GM21381 (cell line): ENCODE measurements around the gene CRACR2B.

Experiments
- ATAC-seq: cut with Tn5 transposase; IDR thresholded peaks from one replicate; pipeline ENCODE4 v1.9.1; 2021; ENCODE audit warnings: mild to moderate bottlenecking, moderate library complexity; ENCODE audit not compliant: unreplicated experiment

Gene CRACR2B

GRCh38 chr11:810040-810567 is 17.6 kb upstream of the CRACR2B start:
- peak; percentile 12 for ATAC-seq

DNA sequence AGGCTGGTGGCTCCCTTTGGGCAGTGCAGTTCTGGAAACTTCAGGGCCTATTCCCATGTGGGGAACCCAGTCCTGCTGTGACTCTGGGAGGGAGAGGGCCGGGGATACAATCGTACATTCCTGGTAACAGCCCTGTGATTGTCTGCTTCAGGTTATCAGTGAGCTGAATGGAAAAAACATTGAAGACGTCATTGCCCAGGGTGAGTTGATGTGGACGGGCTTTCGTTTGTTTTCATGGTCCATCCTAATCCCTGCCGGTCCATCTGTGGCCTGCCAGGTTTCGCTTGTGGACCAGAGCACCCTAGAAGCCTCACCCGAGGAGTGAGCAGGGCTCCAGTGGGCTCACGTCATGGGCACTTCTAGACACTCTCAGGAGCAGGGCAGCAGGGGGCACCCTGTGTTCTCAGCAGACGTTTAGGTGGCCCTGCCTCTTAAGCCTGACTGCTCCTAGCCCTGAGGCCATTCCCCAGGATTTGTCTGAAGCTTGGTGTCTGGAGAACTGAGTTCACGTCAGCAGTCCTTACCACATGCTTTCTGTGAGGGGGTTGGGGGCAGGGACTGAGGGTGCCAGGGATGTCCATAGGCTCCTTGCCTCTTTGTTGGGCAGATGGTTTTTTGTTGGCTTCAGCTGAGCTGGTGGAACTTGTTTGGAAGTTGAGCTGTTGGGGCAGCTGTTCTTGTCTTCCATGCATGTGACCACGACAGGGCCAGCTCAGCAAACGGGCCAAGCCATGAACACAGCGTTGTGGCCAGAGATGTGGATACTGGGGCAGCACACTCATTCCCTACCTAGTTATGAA is 16.1 kb upstream of the CRACR2B start:
- ATAC-seq, result no peak

- no peak for ATAC-seq
These were observed 15.3 kb upstream of the CRACR2B start for GRCh38 chr11:812390-812789.

GRCh38 chr11:813072-813455 is 14.7 kb upstream of the CRACR2B start:
- ATAC-seq, result no peak

DNA sequence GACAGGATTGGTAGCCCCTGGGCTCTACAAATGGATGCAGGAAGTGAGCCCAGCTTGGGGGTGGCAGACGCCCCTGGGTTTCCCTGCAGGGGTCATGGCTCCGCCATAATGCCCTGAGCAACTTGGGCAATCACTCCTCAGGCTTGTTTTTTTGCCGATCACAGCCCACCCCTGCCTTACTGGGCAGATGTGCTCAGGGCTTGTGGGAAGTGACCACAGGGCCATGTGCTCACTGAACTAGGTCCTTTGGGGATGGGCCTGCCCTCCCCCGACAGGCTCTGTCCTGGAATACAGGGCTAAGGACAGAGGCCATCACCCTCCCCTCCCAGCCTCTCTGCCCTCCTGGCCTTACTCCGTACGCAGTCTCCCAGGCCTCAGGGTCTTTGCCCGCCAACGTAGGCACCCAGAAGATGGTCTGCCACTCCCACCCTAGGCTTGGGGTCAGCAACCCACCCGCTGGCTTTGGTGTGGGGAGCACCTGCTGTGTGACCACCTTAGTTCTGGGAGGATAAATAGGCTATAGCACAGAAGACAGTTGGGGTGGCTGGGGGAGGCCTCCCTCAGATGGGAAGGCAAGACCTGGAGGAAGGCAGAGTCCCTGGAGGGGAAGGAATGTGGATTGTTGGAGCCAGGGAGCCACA is 14.1 kb upstream of the CRACR2B start:
- no peak for ATAC-seq

DNA sequence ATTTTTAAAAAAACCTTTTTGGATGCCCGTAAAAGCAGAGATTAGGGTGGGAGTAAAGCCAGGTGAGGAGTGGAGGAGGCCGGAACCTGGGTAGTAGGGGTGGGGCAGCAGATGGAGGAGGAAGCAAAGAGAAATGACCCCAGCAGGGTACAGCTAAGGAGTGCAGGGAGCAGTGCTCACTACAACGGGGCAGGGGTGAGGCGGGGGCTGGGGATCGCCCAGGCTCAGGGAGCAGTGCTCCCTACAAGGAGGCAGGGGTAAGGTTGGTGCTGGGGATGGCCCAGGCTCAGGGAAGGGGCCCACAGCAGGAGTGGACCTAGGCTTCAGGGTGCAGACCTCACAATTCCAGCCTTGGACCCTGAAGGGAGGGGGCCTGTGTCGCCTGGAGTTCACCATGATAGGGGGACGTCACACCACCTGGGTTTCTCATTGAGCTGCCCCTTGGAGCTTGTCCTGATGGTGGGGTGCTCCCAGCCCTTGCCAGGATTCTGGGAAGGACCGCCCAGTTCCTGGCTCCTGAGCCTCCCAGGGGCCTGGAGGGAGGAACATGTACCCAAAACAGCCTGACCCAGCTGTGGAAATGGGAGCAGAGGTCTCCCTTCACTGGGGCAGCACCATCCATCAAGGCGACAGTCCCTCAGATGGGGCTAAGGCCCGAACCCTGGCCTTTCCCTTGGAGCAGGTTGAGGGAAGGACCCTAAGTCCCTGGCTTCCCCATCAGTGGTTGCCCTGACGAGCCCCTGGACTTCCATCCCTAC is 11.9 kb upstream of the CRACR2B start:
- no peak for ATAC-seq

DNA sequence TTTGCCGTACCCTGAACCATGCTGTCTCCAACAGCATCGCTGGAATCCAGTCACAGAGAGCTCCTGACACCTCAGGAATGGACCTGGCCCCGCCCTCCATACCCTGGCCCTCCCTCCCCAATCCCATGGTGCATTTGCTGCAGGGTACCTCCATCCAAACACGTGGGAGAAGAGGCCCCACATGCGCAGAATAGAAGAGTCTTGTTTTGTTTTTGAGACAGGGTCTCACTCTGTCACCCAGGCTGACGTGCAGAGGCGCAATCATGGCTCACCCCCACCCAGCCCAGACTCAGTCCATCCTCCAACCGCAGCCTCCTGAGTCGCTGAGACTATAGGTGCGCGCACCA is 11.3 kb upstream of the CRACR2B start:
- no peak for ATAC-seq

GRCh38 chr11:818396-819128 is 9.2 kb upstream of the CRACR2B start, which contains the start of gene PNPLA2:
PNPLA2 (plus strand) TSS chr11:818914; CDS start chr11:819719, 805 bp downstream.
- ATAC-seq, result no peak

DNA sequence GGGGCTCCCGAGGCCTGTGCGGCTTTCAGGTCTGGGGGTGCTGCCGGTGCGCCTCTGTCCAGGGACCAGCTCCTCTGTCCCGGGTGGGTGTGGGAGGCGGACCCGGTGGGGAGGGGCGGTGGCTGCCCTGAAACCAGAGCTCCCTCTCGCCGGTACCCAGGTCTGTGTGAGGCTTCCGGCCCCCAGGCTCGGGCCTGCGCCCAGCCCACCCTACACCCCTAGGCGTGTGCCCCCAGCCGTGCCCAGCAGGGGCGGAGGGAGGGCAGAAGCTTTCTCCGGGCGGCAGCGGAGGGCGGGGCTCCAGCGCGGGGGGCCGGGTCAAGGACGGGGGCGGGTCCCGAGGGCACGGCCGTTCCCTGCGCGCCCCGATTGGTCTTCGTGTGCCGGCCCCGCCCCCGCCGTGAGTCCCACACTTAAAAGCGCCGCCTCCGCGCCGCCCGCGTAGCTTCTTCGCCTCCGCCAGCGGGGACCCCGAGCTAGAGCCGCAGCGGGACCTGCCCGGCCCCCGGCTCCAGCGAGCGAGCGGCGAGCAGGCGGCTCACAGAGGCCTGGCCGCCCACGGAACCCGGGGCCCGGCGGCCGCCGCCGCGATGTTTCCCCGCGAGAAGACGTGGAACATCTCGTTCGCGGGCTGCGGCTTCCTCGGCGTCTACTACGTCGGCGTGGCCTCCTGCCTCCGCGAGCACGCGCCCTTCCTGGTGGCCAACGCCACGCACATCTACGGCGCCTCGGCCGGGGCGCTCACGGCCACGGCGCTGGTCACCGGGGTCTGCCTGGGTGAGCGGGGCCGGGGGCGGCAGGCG is 8.4 kb upstream of the CRACR2B start:
- peak; percentile 57 for ATAC-seq

- ATAC-seq, result peak; percentile 64
These were observed 7.6 kb upstream of the CRACR2B start for GRCh38 chr11:819943-820649.

DNA sequence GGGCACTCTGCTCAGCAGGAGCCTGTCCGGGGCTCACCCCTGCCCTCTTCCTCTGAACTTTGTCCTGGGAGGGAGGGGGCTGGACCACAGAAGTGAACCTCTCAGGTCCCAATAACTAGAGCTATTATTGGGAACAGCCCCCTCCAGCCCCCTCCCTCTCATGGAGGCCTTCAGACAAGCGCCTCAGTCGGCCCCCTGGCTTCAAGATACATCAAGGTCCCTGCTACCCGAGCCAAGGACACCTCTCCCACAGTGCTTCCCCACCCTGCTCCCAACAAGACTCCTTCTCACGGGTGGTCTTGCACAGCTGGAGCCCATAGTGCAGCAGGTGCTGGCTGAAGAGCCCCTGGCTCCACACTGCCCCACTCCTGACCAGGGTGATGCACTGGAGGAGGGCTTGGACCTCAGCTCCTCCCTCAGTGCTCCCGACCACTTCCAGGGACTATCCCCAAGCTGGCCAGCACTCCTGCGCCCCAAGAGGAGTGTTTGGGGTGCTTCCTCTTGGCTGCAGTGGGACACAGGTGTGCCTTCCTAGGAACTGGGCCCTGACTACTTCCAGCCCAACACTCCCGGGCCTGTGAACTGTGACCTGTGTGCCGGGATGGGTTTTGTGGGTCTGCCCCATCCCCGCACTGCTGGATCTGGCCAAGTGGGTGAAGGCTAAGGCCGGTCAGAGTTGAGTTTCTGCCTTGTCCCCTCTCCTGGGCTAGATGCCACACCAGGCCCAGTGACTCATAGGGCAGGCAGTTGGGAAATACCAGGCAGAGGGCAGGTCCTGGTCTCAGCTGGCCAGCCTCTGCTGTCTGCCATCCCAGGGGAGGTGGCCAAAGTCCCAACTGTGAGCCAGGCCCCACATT is 6.8 kb upstream of the CRACR2B start:
- no peak for ATAC-seq

DNA sequence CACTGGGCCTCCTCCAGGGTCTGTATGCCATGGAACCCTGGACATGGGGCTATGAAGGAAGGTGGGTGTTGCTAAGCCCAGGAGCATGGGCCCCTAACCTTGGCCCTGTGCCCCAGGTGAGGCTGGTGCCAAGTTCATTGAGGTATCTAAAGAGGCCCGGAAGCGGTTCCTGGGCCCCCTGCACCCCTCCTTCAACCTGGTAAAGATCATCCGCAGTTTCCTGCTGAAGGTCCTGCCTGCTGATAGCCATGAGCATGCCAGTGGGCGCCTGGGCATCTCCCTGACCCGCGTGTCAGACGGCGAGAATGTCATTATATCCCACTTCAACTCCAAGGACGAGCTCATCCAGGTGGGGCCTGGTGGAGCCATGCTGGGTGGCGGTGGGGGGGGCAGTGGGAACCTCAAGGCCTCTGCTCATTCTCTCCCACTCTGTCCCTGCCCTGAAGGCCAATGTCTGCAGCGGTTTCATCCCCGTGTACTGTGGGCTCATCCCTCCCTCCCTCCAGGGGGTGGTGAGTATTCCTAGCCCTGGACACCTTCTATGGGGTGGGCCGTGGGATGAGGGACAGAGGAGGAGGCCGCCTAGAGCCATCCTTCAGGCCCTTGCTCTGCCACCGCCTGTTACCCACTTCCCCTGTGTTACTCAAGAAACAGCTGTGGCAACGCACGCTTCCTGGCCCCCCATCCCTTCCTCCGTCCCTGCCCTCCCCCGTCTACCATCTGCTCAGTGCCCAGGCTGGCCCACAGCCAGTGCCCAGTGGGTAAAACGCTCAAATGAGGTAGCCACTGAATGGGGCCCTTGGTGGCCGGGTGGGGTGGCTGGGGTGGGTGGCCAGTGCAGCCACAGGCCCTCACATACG is 6.0 kb upstream of the CRACR2B start:
- ATAC-seq, result no peak

DNA sequence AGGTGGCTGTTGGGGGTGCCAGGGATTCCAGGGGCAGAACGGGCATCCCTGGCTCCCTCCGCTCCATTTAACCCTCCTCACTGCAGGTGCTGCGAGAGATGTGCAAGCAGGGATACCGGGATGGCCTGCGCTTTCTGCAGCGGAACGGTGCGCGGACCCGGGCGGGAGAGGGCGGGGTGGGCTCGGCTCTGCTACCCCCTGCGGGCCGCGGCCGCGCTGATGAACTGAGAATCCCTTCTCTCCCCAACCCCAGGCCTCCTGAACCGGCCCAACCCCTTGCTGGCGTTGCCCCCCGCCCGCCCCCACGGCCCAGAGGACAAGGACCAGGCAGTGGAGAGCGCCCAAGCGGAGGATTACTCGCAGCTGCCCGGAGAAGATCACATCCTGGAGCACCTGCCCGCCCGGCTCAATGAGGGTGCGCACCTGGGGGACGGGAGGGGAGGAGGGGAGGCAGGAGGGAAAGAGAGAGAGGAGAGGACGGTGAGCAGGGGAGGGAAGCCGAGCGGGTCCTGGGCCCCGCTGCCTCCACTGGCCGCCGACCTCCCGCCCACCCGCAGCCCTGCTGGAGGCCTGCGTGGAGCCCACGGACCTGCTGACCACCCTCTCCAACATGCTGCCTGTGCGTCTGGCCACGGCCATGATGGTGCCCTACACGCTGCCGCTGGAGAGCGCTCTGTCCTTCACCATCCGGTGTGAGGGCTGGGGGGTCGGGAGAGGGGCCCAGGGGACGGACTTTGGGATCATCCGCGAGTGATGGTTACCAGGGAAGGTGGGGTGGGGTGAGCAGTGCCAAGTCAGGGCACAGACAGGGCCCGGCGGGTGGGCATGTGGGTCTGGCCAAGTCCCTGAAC is 4.1 kb upstream of the CRACR2B start:
- no peak for ATAC-seq

- no peak for ATAC-seq
These were observed 3.3 kb upstream of the CRACR2B start for GRCh38 chr11:824292-824880.

DNA sequence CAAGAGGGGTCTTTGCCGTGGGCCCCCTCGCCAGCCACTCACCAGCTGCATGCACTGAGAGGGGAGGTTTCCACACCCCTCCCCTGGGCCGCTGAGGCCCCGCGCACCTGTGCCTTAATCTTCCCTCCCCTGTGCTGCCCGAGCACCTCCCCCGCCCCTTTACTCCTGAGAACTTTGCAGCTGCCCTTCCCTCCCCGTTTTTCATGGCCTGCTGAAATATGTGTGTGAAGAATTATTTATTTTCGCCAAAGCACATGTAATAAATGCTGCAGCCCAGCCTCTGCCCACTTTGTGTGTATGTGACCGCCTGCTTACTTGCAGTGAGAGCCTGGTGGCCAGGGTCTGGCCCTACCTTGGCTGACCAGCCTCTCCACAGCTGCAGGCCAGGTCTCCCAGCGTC is 2.8 kb upstream of the CRACR2B start:
- no peak for ATAC-seq
